ENCODE data around the gene VDAC2.

DNA sequence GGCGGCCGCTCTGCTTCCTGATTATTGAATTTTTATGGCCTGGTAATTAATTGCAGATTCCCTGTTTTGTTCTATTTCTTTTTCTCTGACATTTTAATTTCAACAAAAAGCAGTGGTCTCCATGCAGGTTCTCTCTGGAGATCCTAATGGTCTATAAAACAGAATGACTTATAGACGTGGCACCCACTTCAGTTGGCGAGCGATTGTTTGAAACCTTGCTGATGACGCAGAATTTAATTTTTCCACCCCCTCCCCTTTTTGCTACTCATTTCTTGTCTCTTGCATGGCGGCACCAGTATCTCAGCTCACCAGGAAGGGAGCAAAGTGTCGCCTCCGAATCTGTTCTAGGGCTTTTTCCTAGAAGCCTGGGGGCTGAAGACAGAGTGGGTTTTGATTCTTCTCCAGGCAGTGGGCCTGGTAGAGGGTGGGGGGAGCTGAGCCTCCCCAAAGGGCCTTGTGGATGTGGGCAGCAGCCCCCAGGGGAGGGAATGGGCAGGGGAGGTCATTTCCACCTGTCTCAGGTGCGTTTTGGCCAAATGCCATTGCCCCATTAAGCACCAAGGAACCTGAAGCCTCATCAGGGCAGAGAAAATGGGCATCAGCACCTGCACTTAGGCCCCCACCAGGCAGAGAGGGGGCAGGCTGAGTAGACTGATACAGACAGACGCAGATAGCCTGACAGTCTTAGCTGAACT lies 28.6 kb downstream of the VDAC2 start:
- TF ChIP-seq, protein P1, sequence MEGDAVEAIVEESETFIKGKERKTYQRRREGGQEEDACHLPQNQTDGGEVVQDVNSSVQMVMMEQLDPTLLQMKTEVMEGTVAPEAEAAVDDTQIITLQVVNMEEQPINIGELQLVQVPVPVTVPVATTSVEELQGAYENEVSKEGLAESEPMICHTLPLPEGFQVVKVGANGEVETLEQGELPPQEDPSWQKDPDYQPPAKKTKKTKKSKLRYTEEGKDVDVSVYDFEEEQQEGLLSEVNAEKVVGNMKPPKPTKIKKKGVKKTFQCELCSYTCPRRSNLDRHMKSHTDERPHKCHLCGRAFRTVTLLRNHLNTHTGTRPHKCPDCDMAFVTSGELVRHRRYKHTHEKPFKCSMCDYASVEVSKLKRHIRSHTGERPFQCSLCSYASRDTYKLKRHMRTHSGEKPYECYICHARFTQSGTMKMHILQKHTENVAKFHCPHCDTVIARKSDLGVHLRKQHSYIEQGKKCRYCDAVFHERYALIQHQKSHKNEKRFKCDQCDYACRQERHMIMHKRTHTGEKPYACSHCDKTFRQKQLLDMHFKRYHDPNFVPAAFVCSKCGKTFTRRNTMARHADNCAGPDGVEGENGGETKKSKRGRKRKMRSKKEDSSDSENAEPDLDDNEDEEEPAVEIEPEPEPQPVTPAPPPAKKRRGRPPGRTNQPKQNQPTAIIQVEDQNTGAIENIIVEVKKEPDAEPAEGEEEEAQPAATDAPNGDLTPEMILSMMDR (conservative IDR thresholded peaks at IDR 0.05; ENCODE audit: low read length) = no peak
- no peak for TF ChIP-seq EZH2phosphoT487 (IDR thresholded peaks at IDR 0.05; ENCODE audit: borderline replicate concordance, low read depth, low read length)

All from OCI-LY7 (cell line).